Cardiac fibroblast (primary cell): ENCODE data around the gene GCNT1.
A peak's percentile ranks its signal among the peaks of the same experiment; 100 is the strongest.

Experiments used
- DNase-seq, 2 donors: peaks; one replicate each; pipeline versions ENCODE4 v3.0.0 to v3.0.0-alpha.2; 2010; ENCODE audit warnings: low read depth in 2 of 2
- H3K4me3 ChIP-seq, 2 donors: replicated peaks in 1 of 2; 1 replicate in 1 of 2; 2 replicates in 1 of 2; pipeline ENCODE4 v1.5.1; 2011; ENCODE audit warnings: low read depth in 2 of 2, low read length in 2 of 2, mild to moderate bottlenecking in 2 of 2, moderate library complexity in 1 of 2
- TF ChIP-seq, protein P1 (sequence below): IDR thresholded peaks from one replicate; pipeline ENCODE4 v1.5.1; 2011; ENCODE audit warnings: low read depth, mild to moderate bottlenecking, low read length, inconsistent platforms

GCNT1 gene

DNA sequence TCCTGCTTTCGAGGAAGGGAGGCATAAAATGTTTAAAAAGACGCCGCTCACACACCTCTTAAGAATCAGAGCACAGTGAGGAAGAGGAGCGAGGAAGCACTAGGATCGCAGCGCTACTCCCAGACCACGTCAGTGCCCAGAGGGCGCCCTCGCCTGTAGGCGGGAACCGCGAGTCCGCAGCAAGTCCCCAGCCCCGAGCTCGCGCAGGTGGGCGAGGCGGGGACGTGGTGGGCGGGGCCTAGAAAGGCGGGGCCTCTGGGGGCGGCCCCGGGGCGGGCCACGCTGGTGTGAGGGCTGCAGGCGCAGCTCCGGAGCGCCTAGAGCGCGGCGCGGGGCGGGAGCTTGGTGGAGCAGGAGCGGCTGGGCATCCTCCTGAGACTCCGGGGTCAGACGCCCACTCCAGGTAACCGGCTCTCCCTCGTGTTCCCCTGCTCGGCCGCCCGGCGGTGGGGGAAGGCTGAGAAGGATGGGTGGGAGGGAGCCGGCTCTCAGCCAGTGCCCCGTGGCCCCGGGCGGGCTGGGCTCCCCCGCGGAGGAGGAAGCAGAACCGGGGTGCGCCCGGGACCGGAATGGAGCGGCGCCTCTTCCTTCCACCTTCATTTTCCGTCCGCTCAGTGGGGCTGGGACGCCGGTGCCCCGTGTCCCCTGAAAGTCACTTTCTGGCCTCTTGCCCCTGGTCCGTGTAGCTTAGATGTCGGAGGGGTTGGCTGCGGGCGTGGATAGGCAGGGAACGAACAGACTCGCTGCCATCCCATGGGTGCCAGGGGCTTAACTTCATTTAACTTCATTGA is at the start of gene GCNT1:
GCNT1 (plus strand) TSS at position 280 of the 791 bp plus-strand sequence. CDS start 43,200 bp downstream, outside the sequence.
- DNase-seq, result peak; percentile 82 to 85
- peak within 1 kb of the TSS; percentile 95 to 97 for H3K4me3 ChIP-seq
- TF ChIP-seq, protein P1, sequence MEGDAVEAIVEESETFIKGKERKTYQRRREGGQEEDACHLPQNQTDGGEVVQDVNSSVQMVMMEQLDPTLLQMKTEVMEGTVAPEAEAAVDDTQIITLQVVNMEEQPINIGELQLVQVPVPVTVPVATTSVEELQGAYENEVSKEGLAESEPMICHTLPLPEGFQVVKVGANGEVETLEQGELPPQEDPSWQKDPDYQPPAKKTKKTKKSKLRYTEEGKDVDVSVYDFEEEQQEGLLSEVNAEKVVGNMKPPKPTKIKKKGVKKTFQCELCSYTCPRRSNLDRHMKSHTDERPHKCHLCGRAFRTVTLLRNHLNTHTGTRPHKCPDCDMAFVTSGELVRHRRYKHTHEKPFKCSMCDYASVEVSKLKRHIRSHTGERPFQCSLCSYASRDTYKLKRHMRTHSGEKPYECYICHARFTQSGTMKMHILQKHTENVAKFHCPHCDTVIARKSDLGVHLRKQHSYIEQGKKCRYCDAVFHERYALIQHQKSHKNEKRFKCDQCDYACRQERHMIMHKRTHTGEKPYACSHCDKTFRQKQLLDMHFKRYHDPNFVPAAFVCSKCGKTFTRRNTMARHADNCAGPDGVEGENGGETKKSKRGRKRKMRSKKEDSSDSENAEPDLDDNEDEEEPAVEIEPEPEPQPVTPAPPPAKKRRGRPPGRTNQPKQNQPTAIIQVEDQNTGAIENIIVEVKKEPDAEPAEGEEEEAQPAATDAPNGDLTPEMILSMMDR, result peak; percentile 24

DNA sequence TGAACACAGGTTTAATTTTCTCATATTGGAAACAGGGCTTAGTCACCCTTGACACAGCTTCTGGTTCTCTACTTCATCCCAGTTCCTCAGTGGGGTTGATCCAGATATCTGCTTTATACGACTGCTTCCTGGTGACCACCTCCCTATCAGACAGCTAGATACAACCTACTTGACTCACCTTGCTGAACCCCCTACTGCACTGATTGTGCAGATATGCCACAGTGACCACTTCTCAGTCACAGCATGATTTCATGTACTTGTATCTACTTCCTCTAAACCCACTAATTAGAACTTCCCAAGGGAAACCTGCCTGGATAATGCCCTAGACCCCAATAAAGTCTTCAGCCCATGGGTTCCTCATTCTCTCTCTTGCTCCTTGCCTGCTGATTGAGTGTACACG is 46.3 kb upstream of the GCNT1 start:
- no peak for DNase-seq
- TF ChIP-seq, protein P1, result no peak
- H3K4me3 ChIP-seq, result no peak overlapping the region

DNA sequence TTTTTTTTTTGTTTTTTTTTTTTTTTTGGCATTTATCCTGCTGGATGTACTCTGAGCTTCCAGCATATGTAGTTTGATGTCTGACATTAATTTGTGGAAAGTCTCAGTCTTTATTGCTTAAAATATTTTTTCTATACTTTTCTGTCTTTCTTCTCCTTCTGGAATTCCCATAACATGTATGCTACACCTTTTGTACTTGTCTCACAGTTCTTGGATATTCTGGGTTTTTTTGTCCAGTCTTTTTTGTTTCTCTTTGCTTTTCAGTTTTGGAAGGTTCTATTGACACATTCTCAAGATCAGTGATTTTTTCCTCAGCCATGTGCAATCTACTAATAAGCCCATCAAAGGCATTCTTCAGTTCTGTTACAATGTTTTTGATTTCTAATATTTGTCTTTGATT is 45.3 kb upstream of the GCNT1 start:
- DNase-seq, result no peak
- no peak overlapping the region for H3K4me3 ChIP-seq
- TF ChIP-seq, protein P1, result no peak

DNA sequence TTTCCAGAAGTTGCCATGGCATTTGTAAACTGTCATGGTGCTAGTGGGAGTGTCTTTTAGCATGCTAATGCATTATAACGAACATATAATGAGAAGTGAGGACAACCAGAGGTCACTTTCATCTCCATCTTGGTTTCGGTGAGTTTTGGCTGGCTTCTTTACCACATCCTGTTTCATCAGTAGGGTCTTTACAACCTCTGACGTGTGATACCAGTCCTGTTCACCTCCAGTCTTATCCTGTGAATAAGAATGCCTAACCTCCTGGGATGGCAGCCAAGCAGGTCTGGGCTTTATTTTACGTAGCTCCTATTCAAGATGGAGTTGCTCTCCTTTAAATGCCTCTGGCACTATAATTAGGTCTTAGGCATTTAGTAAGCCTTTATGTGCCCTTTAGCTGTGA is 44.3 kb upstream of the GCNT1 start:
- peak; percentile 80 to 89 for DNase-seq
- TF ChIP-seq, protein P1, result no peak
- no peak overlapping the region for H3K4me3 ChIP-seq

DNA sequence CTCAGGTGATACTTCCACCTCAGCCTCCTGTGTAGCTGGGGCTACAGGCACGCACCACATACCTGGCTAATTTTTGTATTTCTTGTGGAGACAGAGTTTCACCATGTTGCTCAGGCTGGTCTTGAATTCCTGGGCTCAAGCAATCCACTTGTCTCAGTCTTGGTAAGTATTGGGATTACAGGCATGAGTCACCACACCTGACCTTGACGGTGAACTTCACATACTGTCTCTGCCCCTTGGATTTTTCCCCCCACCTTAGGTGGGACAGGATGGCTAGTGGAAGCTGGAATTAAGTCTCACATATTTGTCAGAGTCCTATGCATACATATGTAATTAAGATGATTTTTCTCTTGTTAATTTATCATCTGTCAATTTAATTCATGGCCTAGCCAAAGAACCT is 43.8 kb upstream of the GCNT1 start:
- DNase-seq, result peak; percentile 20 to 55

DNA sequence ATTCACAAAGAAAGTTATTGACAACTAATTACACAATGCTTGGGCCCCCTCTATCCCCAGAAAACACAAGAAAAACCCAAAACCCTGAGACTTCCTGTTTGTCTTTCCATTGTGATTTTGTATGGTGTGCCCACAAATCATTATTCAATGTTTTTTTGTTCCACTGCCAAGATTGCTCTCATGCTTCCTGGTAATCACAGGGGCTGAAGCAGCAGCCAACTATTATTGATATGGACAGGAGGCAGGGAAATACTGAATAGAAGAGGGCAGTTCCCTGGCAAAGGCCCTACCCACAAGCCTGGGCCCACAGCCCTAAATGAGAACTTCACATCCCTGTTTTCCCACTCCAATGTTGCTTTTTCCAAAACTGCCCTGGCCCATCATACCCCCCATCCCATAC is 43.3 kb upstream of the GCNT1 start:
- peak; percentile 76 to 82 for DNase-seq
- TF ChIP-seq, protein P1, result no peak
- H3K4me3 ChIP-seq, result no peak overlapping the region

More for the DNA sequence above, 43.8 kb upstream of the GCNT1 start:
- TF ChIP-seq, protein P1, result no peak
- H3K4me3 ChIP-seq, result no peak overlapping the region
